Muscle of leg (tissue), 11 donors: Measurements from ENCODE around the gene SMPX. TPM values are rescaled to one million over a fixed set of nuclear protein-coding genes. Genes with fewer than 3 reads are reported as not detected.
A peak's percentile ranks its signal among the peaks of the same experiment; 100 is the strongest.

Source experiments
- DNase-seq: peaks from one replicate; pipeline ENCODE4 v3.0.0; 2013
- H3K27ac ChIP-seq: one replicate; pipeline ENCODE4 v1.5.1; 2013; ENCODE audit warnings: mild to moderate bottlenecking, low read length, control low read depth
- H3K27me3 ChIP-seq: one replicate; pipeline ENCODE4 v1.6.1; 2013; ENCODE audit warnings: low read length; ENCODE audit not compliant: control insufficient read depth, insufficient read depth
- H3K36me3 ChIP-seq: one replicate; pipeline ENCODE4 v1.6.1; 2013; ENCODE audit warnings: low read length; ENCODE audit not compliant: control insufficient read depth, insufficient read depth
- H3K4me1 ChIP-seq: one replicate; pipeline ENCODE4 v1.6.1; 2013; ENCODE audit warnings: low read length; ENCODE audit not compliant: control insufficient read depth, insufficient read depth
- H3K4me3 ChIP-seq: one replicate; pipeline ENCODE4 v1.5.1; 2013; ENCODE audit warnings: low read length, control low read depth
- H3K9me3 ChIP-seq: replicated peaks from 2 replicates; pipeline ENCODE4 v1.6.1; 2013; ENCODE audit warnings: low read depth, low read length; ENCODE audit not compliant: control insufficient read depth
- WGBS: methylation state at CpG from one replicate; pipeline ENCODE4 v1.1.5; 2013; ENCODE audit warnings: missing lambda C conversion rate; ENCODE audit not compliant: insufficient coverage; 5-methylcytosine and 5-hydroxymethylcytosine counted together
- polyA plus RNA-seq, 8 donors: library from polyadenylated mRNA; unstranded; fragments of 120-200 nt; gene quantifications; one replicate each; pipeline versions ENCODE4 v1.2.1 to v1.2.3, GENCODE V29; 2013; ENCODE audit warnings: inconsistent platforms in 1 of 8, low replicate concordance in 1 of 8; ENCODE audit not compliant: insufficient read length in 8 of 8, insufficient read depth in 1 of 8
- total RNA-seq: library from RNA; stranded (reverse); fragments of 120-200 nt; gene quantifications from one replicate; pipeline ENCODE4 v1.2.4, GENCODE V29; 2013

SMPX gene
- total and polyA plus RNA-seq, 9 donors, result 184 to 299 (median 249) TPM

GRCh38 chrX:21748235-21748634 lies 9.7 kb downstream of the SMPX start:
- no peak overlapping the region for H3K27ac ChIP-seq
- WGBS, result no CpG with 5 or more reads among the region's 5 CpGs
- no peaks in the 10 kb centered on the region for H3K9me3 ChIP-seq

GRCh38 chrX:21747558-21747957 lies 10.4 kb downstream of the SMPX start:
- Histone ChIP-seq H3K27ac (no peak overlapping the region), H3K36me3 (no peaks in the 10 kb centered on the region), H3K4me3 (no peak overlapping the region), H3K9me3 (no peaks in the 10 kb centered on the region), H3K27me3 (peaks cover 15% of the 10 kb centered on the region), H3K4me1 (peaks cover 4% of the 10 kb centered on the region)
- no peak for DNase-seq
- 49% methylated on average over 4 of the region's 4 CpGs for WGBS

More at GRCh38 chrX:21748235-21748634, 9.7 kb downstream of the SMPX start:
- Histone ChIP-seq H3K27me3 (peaks cover 15% of the 10 kb centered on the region), H3K4me3 (no peak overlapping the region), H3K36me3 (no peaks in the 10 kb centered on the region), H3K4me1 (peaks cover 4% of the 10 kb centered on the region)
- no peak for DNase-seq

- Histone ChIP-seq H3K36me3 (no peaks in the 10 kb centered on the region), H3K9me3 (no peaks in the 10 kb centered on the region), H3K4me1 (peaks cover 11% of the 10 kb centered on the region), H3K27me3 (peaks cover 19% of the 10 kb centered on the region), H3K4me3 (no peak overlapping the region), H3K27ac (no peak overlapping the region)
- no peak for DNase-seq
- 4% methylated on average over 3 of the region's 4 CpGs for WGBS
Observed at GRCh38 chrX:21745756-21746155, 12.2 kb downstream of the SMPX start.

GRCh38 chrX:21744721-21745120 lies 13.2 kb downstream of the SMPX start:
- Histone ChIP-seq H3K36me3 (no peaks in the 10 kb centered on the region), H3K4me3 (no peak overlapping the region), H3K27ac (no peak overlapping the region), H3K4me1 (peaks cover 13% of the 10 kb centered on the region), H3K9me3 (no peaks in the 10 kb centered on the region), H3K27me3 (peaks cover 14% of the 10 kb centered on the region)
- WGBS, result no CpG with 5 or more reads among the region's 1 CpG
- DNase-seq, result no peak

- H3K4me1 ChIP-seq, result peaks cover 13% of the 10 kb centered on the region
- no peak overlapping the region for H3K27ac ChIP-seq
- DNase-seq, result no peak
- H3K27me3 ChIP-seq, result peaks cover 14% of the 10 kb centered on the region
- WGBS, result no CpG with 5 or more reads among the region's 3 CpGs
- no peak overlapping the region for H3K4me3 ChIP-seq
- H3K9me3 ChIP-seq, result no peaks in the 10 kb centered on the region
- H3K36me3 ChIP-seq, result no peaks in the 10 kb centered on the region
Observed at GRCh38 chrX:21744060-21744459, 13.9 kb downstream of the SMPX start.

GRCh38 chrX:21741869-21742701 lies 15.8 kb downstream of the SMPX start:
- H3K27me3 ChIP-seq, result peaks cover 16% of the 10 kb centered on the region
- peak; percentile 52 for DNase-seq
- H3K27ac ChIP-seq, result peak overlapping the region; percentile 35
- peaks cover 12% of the 10 kb centered on the region for H3K4me1 ChIP-seq
- 83% methylated on average over 1 of the region's 6 CpGs for WGBS
- no peaks in the 10 kb centered on the region for H3K9me3 ChIP-seq
- peaks cover 1% of the 10 kb centered on the region for H3K36me3 ChIP-seq
- H3K4me3 ChIP-seq, result no peak overlapping the region

- no peak for DNase-seq
- peaks cover 19% of the 10 kb centered on the region for H3K27me3 ChIP-seq
- peaks cover 12% of the 10 kb centered on the region for H3K4me1 ChIP-seq
- H3K9me3 ChIP-seq, result no peaks in the 10 kb centered on the region
- H3K4me3 ChIP-seq, result no peak overlapping the region
- peak overlapping the region; percentile 35 for H3K27ac ChIP-seq
- H3K36me3 ChIP-seq, result peaks cover 2% of the 10 kb centered on the region
Observed at GRCh38 chrX:21741364-21741763, 16.6 kb downstream of the SMPX start.

GRCh38 chrX:21740329-21741274 lies 17.3 kb downstream of the SMPX start:
- Histone ChIP-seq H3K27me3 (peaks cover 21% of the 10 kb centered on the region), H3K36me3 (peaks cover 2% of the 10 kb centered on the region), H3K9me3 (no peaks in the 10 kb centered on the region), H3K27ac (no peak overlapping the region), H3K4me1 (peaks cover 12% of the 10 kb centered on the region), H3K4me3 (no peak overlapping the region)
- 88% methylated on average over 1 of the region's 1 CpG for WGBS
- DNase-seq, result no peak

- Histone ChIP-seq H3K36me3 (peaks cover 5% of the 10 kb centered on the region), H3K27ac (peak overlapping the region; percentile 43), H3K9me3 (no peaks in the 10 kb centered on the region), H3K4me1 (peaks cover 12% of the 10 kb centered on the region), H3K4me3 (no peak overlapping the region), H3K27me3 (peaks cover 25% of the 10 kb centered on the region)
- WGBS, result 100% methylated on average over 1 of the region's 4 CpGs
- no peak for DNase-seq
Observed at GRCh38 chrX:21738950-21739287, 19.0 kb downstream of the SMPX start.
